GM12892 (cell line): ENCODE measurements around the gene SDF2.

Source experiments
- POLR2AphosphoS5 ChIP-seq: IDR thresholded peaks from 2 replicates; pipeline ENCODE4 v1.6.1; 2011; ENCODE audit warnings: low read depth, low read length, control low read depth
- TAF1 ChIP-seq: IDR thresholded peaks from 2 replicates; pipeline ENCODE4 v1.6.1; 2011; ENCODE audit warnings: low read depth, mild to moderate bottlenecking, control low read depth, low read length, borderline replicate concordance

DNA sequence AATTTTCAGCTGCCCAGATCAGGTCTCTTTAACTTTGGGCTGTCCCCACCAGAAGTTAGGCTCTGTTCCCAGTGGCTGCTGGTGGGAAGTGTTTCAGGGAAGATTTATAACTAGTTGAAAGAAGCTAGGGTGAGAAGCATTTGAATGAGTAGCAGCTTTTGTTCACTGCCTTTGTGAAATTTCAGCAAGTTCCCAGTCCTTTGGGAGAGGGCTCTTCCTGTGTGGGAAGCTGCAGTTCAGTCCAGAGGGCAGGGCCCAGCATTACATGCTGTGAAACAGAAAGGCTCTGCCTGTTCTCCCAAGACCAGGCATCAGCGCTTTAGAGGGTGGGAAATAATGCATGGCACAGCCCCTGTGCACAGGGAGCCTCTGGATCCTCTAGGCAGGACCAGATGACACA, 32.2 kb upstream of the SDF2 start:
- no peak for TF ChIP-seq POLR2AphosphoS5
- no peak for TF ChIP-seq TAF1
